ENCODE measurements around the gene FOXP4. TPM values are rescaled to one million over a fixed set of nuclear protein-coding genes. Genes with fewer than 3 reads are reported as not detected.

FOXP4 gene
- total RNA-seq, 2 experiments from 2014 or later, result 6.3 to 26.3 TPM

DNA sequence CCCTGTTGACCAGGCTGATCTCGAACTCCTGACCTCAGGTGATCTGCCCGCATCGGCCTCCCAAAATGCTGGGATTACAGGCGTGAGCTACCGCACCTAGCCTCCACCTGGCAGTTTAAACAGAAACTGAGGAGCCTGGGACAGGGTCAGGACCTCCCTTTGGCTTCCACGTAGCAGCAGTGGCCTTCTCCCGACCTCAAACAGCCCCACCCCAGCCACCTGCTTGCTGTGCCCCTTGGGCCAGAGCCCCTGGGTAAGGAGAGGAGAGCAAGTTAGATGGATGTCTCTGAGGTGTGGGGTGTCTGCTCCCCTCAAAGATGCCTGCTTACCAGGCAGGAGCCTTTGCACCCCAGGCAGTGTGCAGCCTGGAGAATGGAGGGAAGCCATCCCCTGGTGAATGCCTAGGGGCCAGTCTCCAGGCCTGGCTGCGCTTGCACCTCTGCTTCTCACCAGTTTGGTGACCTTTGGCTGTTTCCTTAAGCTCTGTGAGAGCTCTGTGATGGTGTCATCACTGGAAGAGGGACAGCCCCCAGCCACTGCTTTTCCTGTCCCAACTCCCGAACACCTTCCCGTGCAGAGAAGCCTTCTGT lies 50.0 kb downstream of the FOXP4 start:
- intact Hi-C loops (cut with micrococcal nuclease; ENCODE audit: unreplicated experiment), result no loop called here
- Histone ChIP-seq H3K4me1 (ENCODE audit: insufficient read depth, low read length, poor library complexity, severe bottlenecking) (no peaks in the 10 kb centered on the region), H3K79me2 (ENCODE audit: insufficient read depth, low read depth, low read length) (no peaks in the 10 kb centered on the region), H2AFZ (ENCODE audit: low read length) (no peak overlapping the region), H3K9me3 (ENCODE audit: low read length) (no peaks in the 10 kb centered on the region), H3K9me2 (ENCODE audit: insufficient read depth, low read length) (no peaks in the 10 kb centered on the region), H3K27ac (ENCODE audit: low read depth, low read length, poor library complexity, severe bottlenecking) (no peak overlapping the region), H3K4me2 (ENCODE audit: low read length) (no peak overlapping the region), H3K36me3 (ENCODE audit: insufficient read depth, low read length) (peaks cover 6% of the 10 kb centered on the region; the same call in 1 of the 2 replicates), H4K20me1 (ENCODE audit: insufficient read depth, low read length) (no peaks in the 10 kb centered on the region), H3K4me3 (ENCODE audit: low read depth, low read length, poor library complexity, severe bottlenecking) (no peak overlapping the region)
- CTCF ChIA-PET (ENCODE audit: unreplicated experiment), result interaction anchor here (1.0 kb wide), 1 partner anchor 202 kb away, joined by 3 read pairs; no protein-coding TSS in a partner anchor
- no TSS peak for BruUV-seq (replicated peaks)
- no peak for DNase-seq (ENCODE audit: low spot score)
- TF ChIP-seq EZH2phosphoT487 (IDR thresholded peaks at IDR 0.05; ENCODE audit: borderline replicate concordance, low read depth, low read length), result no peak
- no peak for TF ChIP-seq CTCF (conservative IDR thresholded peaks at IDR 0.05; ENCODE audit: low read length)
- POLR2A ChIA-PET, result no interaction called here

- Histone ChIP-seq H3K9me2 (ENCODE audit: insufficient read depth, low read length) (no peaks in the 10 kb centered on the region), H4K20me1 (ENCODE audit: insufficient read depth, low read length) (no peaks in the 10 kb centered on the region), H3K79me2 (ENCODE audit: insufficient read depth, low read depth, low read length) (no peaks in the 10 kb centered on the region), H3K9me3 (ENCODE audit: low read length) (no peaks in the 10 kb centered on the region), H2AFZ (ENCODE audit: low read length) (no peak overlapping the region), H3K4me3 (ENCODE audit: low read depth, low read length, poor library complexity, severe bottlenecking) (no peak overlapping the region), H3K4me2 (ENCODE audit: low read length) (no peak overlapping the region), H3K27ac (ENCODE audit: low read depth, low read length, poor library complexity, severe bottlenecking) (no peak overlapping the region), H3K36me3 (ENCODE audit: insufficient read depth, low read length) (no peaks in the 10 kb centered on the region), H3K4me1 (ENCODE audit: insufficient read depth, low read length, poor library complexity, severe bottlenecking) (no peaks in the 10 kb centered on the region)
- ChIA-PET POLR2A (no interaction called here), CTCF (ENCODE audit: unreplicated experiment) (interaction anchor here (1.0 kb wide), 1 partner anchor 202 kb away, joined by 3 read pairs; no protein-coding TSS in a partner anchor)
- BruUV-seq (replicated peaks), result no TSS peak
- TF ChIP-seq CTCF (conservative IDR thresholded peaks at IDR 0.05; ENCODE audit: low read length) (no peak), EZH2phosphoT487 (IDR thresholded peaks at IDR 0.05; ENCODE audit: borderline replicate concordance, low read depth, low read length) (no peak)
- intact Hi-C loops (cut with micrococcal nuclease; ENCODE audit: unreplicated experiment), result no loop called here
- DNase-seq (ENCODE audit: low spot score), result no peak
Observed at GRCh38 chr6:41596807-41597206, 50.6 kb downstream of the FOXP4 start.

- no peaks in the 10 kb centered on the region for H4K20me1 ChIP-seq (ENCODE audit: insufficient read depth, low read length)
- intact Hi-C loops (cut with micrococcal nuclease; ENCODE audit: unreplicated experiment), result no loop called here
- TF ChIP-seq CTCF (conservative IDR thresholded peaks at IDR 0.05; ENCODE audit: low read length), result no peak
- no peak for TF ChIP-seq EZH2phosphoT487 (IDR thresholded peaks at IDR 0.05; ENCODE audit: borderline replicate concordance, low read depth, low read length)
- H3K79me2 ChIP-seq (ENCODE audit: insufficient read depth, low read depth, low read length), result no peaks in the 10 kb centered on the region
- H3K9me2 ChIP-seq (ENCODE audit: insufficient read depth, low read length), result no peaks in the 10 kb centered on the region
- ChIA-PET POLR2A (no interaction called here), CTCF (ENCODE audit: unreplicated experiment) (no interaction called here)
- H3K9me3 ChIP-seq (ENCODE audit: low read length), result no peaks in the 10 kb centered on the region
- no peaks in the 10 kb centered on the region for H3K36me3 ChIP-seq (ENCODE audit: insufficient read depth, low read length)
- BruUV-seq (replicated peaks), result no TSS peak
- H2AFZ ChIP-seq (ENCODE audit: low read length), result no peak overlapping the region
- peaks cover 2% of the 10 kb centered on the region for H3K4me1 ChIP-seq (ENCODE audit: insufficient read depth, low read length, poor library complexity, severe bottlenecking)
- DNase-seq (ENCODE audit: low spot score), result no peak
- no peak overlapping the region for H3K27ac ChIP-seq (ENCODE audit: low read depth, low read length, poor library complexity, severe bottlenecking)
- H3K4me3 ChIP-seq (ENCODE audit: low read depth, low read length, poor library complexity, severe bottlenecking), result no peak overlapping the region
- H3K4me2 ChIP-seq (ENCODE audit: low read length), result no peak overlapping the region
Observed at GRCh38 chr6:41597246-41598000, 51.2 kb downstream of the FOXP4 start.

Data from OCI-LY7 (cell line).